ENCODE data around the gene MAGI2. TPM values are rescaled to one million over a fixed set of nuclear protein-coding genes. Genes with fewer than 3 reads are reported as not detected.

Gene MAGI2
- polyA plus RNA-seq, 1 donor: 37.2 TPM

GRCh38 chr7:78139335-78139734, 1314.1 kb downstream of the MAGI2 start:
- no peak for DNase-seq

GRCh38 chr7:78134774-78135173, 1318.7 kb downstream of the MAGI2 start:
- no peak for DNase-seq

- peak; percentile 26 for DNase-seq
Measured at GRCh38 chr7:78134256-78134655, 1319.2 kb downstream of the MAGI2 start.

- DNase-seq: no peak
Measured at GRCh38 chr7:78130446-78131215, 1322.8 kb downstream of the MAGI2 start.

- DNase-seq: no peak
Measured at GRCh38 chr7:78129865-78130264, 1323.6 kb downstream of the MAGI2 start.

DNA sequence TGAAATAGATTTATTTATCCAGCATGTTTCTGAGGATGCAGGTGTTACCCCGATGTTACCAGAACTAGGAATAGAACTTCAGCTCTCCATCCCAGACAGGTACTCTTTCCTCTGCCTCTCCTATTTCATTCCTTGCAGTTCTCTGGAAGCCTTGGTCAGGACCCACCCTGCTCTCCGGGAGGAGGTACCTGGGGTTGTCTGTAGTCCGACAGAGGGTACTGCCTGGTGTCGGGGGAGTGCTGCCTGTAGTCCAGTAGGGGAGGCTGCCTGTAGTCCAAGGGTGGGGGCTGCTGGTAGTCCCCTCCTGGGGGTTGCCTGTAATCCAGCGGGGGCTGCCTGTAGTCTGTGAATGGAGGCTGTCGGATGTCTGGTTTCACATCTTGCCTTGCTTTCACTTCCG, 1326.5 kb downstream of the MAGI2 start:
- DNase-seq: no peak

GRCh38 chr7:78125884-78126283, 1327.6 kb downstream of the MAGI2 start:
- no peak for DNase-seq

DNA sequence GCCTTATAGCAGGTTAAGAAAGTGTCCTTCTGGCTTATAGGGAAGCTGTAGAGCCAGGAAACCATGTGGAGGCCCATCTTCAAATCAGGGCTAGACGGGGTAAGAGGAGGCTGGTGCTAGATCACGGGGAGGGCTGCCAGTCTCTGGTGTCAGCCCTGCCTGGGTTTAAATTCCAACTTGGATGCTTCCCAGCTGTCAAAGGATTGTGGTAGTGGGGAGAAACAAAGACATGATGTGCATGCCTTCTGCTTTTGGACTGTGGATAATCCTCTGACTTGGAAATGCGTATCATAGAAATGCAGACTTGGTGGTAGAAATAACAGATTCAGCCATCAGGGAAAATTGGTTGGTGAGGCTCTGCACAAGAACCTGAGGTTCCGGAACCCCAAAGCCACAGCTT, 1329.3 kb downstream of the MAGI2 start:
- no peak for DNase-seq

DNA sequence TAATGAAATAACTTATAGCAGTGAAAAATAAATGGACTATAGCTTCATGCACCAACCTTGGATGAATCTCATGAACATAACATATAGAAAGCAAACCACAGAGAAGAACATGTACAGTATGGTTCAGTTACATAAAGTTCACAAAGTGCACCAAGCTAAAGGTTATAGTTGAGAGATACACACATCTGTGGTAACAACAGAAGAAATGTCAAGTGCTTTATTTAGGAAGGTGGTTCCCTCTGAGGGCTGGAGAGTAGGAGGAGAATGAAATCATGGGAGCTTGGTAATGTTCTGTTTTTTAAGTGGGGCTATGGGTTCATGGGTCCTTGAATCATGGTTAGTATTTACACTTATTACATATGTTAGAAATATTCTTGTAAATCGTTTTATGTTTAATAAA, 1331.6 kb downstream of the MAGI2 start:
- DNase-seq: no peak

DNA sequence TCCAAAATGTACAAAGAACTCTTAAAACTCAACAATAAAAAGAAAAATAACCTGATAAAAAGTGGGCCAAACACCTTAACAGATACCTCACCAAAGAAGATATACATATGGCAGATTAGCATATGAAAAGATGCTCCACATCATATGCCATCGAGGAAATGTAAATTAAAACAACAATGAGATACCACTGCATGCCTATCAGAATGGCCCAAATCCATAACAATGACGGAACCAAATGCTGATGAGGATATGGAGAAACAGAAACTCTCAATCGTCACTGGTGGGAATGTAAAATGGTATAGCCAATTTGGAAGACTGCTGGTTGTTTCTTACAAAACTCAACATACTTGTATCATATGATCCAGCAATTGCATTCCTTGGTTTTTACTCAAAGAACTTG, 1335.0 kb downstream of the MAGI2 start:
- no peak for DNase-seq

DNA sequence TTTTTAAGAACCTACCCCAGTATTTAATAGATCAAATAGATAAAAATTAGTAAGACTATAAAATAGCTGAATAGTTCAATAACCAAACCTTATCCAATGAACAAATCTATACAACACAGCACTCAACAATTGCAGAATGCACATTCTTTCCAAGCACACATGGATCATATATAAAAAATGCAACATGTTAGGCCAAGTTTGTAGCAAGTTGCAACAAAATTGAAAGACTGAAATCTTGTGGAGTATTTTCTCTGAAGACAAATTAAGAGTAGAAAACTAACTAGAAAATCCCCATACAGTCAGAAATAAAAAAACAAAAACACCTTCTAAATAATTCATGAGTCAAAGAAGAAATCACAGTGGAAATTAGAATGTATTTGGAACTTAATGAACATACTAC, 1337.6 kb downstream of the MAGI2 start:
- no peak for DNase-seq

GRCh38 chr7:78114993-78115392, 1338.5 kb downstream of the MAGI2 start:
- DNase-seq: no peak

GRCh38 chr7:78112488-78112887, 1341.0 kb downstream of the MAGI2 start:
- no peak for DNase-seq

GRCh38 chr7:78111386-78111785, 1342.1 kb downstream of the MAGI2 start:
- no peak for DNase-seq

GRCh38 chr7:78103475-78103874, 1350.0 kb downstream of the MAGI2 start:
- no peak for DNase-seq

DNA sequence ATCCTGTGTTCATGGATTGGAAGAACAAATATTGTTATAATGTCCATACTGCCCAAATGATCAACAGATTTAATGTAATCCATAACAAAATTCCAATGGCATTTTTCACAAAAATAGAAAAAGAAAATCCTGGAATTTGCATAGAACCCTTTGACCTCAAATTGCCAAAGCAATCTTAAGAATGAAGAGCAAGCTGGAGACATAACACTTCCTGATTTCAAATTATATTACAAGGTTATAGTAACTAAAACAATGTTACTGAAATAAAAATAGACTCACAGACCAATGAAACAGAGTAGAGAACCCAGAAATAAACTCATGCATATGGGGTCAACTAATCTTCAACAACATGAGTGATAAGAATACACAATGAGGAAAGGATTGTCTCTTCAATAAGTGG, 1352.4 kb downstream of the MAGI2 start:
- no peak for DNase-seq

GRCh38 chr7:78099715-78100394, 1353.6 kb downstream of the MAGI2 start:
- DNase-seq: no peak

GRCh38 chr7:78095549-78095948, 1357.9 kb downstream of the MAGI2 start:
- no peak for DNase-seq

DNA sequence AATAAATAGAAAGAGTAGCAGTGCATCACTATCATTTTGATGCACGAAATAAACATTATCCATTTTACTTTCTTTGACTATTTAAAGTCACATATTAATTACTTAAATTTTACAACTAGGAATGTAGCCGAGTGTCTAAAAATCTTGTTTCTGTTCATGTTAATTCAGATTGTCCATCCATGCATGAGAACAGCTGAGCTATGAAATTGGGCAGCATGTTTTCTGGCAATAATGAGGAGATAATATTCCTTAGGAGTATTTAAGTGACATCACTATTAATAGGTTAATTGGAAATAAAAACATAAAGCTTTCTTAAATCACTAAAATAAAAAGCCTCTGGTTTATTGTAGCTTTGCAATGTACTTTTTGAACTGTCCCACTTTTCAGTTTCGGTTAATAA, 1361.1 kb downstream of the MAGI2 start:
- no peak for DNase-seq

- DNase-seq: no peak
Measured at GRCh38 chr7:78090616-78091015, 1362.9 kb downstream of the MAGI2 start.

DNA sequence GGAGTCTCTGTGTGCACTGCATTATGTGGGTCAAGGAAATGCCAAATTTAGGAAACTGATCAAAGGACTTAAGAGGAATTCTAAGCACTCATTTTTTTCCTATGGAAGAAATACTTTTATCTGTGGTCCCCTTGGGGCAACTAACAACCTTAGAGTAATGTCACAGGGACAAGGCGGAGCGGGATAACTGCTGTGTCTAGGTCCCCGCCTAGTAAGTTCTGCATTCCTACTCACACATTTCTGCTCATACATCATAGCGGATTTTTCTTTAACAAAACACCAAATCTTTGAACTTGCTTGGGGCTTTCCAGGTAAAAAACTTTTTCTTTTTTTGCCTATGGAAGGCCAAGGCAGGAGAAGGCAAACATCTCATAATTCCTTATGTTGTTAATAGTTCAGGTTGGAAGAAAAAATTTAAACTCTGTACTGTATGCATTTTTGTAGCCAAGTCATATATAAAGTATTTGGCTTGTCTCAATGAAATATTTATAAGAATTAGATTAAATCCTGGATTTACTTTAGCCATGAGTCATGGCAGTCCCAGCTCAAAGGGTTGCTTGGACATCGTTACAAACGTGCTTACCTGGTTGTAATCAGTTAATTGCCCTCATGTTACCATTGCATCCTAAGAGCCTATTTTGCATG, 1369.9 kb downstream of the MAGI2 start:
- DNase-seq: no peak

GRCh38 chr7:78082556-78082955, 1370.9 kb downstream of the MAGI2 start:
- DNase-seq: no peak

GRCh38 chr7:78081888-78082287, 1371.6 kb downstream of the MAGI2 start:
- no peak for DNase-seq

Measured in left kidney (tissue), 2 donors.